Smooth muscle cell (in vitro differentiated cells): Measurements from ENCODE around the gene ENTPD2. TPM values are rescaled to one million over a fixed set of nuclear protein-coding genes. Genes with fewer than 3 reads are reported as not detected.

Source experiments
- DNase-seq: peaks from one replicate; lab custom pipeline; 2025; ENCODE audit not compliant: unreplicated experiment; lab: John Stamatoyannopoulos, UW
- H2AFZ ChIP-seq: fragments of 200-600 bp; sonication (generic); 2 replicates; pipeline ENCODE4 v1.6.0; 2016; ENCODE audit warnings: antibody characterized with exemption, low read depth, mild to moderate bottlenecking
- H3F3A ChIP-seq: fragments of 200-600 bp; sonication (generic); 2 replicates; pipeline ENCODE4 v1.6.0; 2017; ENCODE audit warnings: antibody characterized with exemption, low read depth
- H3K27ac ChIP-seq: fragments of 200-600 bp; sonication (generic); 2 replicates; pipeline ENCODE4 v1.5.1; 2016; ENCODE audit warnings: low read depth, mild to moderate bottlenecking
- H3K27me3 ChIP-seq: fragments of 200-600 bp; sonication (generic); 2 replicates; pipeline ENCODE4 v1.6.1; 2016; ENCODE audit warnings: low read depth, mild to moderate bottlenecking
- H3K36me3 ChIP-seq: fragments of 200-600 bp; sonication (generic); 2 replicates; pipeline ENCODE4 v1.5.1; 2016; ENCODE audit warnings: low read depth
- H3K4me1 ChIP-seq: fragments of 200-600 bp; sonication (generic); 2 replicates; pipeline ENCODE4 v1.5.1; 2016; ENCODE audit warnings: low read depth
- H3K4me2 ChIP-seq: fragments of 200-600 bp; sonication (generic); 2 replicates; pipeline ENCODE4 v1.6.0; 2016; ENCODE audit warnings: mild to moderate bottlenecking
- H3K4me3 ChIP-seq: fragments of 200-600 bp; sonication (generic); 2 replicates; pipeline ENCODE4 v1.5.1; 2016; ENCODE audit warnings: mild to moderate bottlenecking
- H3K79me2 ChIP-seq: fragments of 200-600 bp; sonication (generic); 2 replicates; pipeline ENCODE4 v1.6.0; 2016; ENCODE audit warnings: low read depth, mild to moderate bottlenecking
- H3K9ac ChIP-seq: fragments of 200-600 bp; sonication (generic); 2 replicates; pipeline ENCODE4 v1.6.0; 2016; ENCODE audit warnings: low read depth
- H3K9me3 ChIP-seq: fragments of 200-600 bp; sonication (generic); replicated peaks from 2 replicates; pipeline ENCODE4 v1.5.1; 2016; ENCODE audit warnings: low read depth
- H4K20me1 ChIP-seq: fragments of 200-600 bp; sonication (generic); 2 replicates; pipeline ENCODE4 v1.6.0; 2016; ENCODE audit warnings: low read depth
- WGBS: methylation state at CpG from one replicate; pipeline ENCODE4 v1.1.7; 2016; ENCODE audit warnings: low lambda C conversion rate; 5-methylcytosine and 5-hydroxymethylcytosine counted together
- polyA plus RNA-seq: library from polyadenylated mRNA; unstranded; fragments of >200 nt; fragmentation: Nextera tagmentation; extraction: Ambion mirVana; gene quantifications from 2 replicates; pipeline ENCODE4 v1.2.1, GENCODE V29; 2016
- total RNA-seq: library from RNA; depleted of rRNA; stranded (reverse); fragments of >200 nt; gene quantifications from 2 replicates; pipeline ENCODE4 v1.2.3, GENCODE V29; 2014
- TF ChIP-seq, protein P1 (sequence below): fragments of 200-600 bp; sonication (generic); IDR thresholded peaks from 2 replicates; pipeline ENCODE4 v1.5.1; 2017; ENCODE audit warnings: borderline replicate concordance, mild to moderate bottlenecking, antibody characterized with exemption; ENCODE audit not compliant: insufficient read depth, poor library complexity, severe bottlenecking

The ENTPD2 gene
- total and polyA plus RNA-seq, 2 experiments from 2014 or later, result 0.30 TPM; not detected in 1

DNA sequence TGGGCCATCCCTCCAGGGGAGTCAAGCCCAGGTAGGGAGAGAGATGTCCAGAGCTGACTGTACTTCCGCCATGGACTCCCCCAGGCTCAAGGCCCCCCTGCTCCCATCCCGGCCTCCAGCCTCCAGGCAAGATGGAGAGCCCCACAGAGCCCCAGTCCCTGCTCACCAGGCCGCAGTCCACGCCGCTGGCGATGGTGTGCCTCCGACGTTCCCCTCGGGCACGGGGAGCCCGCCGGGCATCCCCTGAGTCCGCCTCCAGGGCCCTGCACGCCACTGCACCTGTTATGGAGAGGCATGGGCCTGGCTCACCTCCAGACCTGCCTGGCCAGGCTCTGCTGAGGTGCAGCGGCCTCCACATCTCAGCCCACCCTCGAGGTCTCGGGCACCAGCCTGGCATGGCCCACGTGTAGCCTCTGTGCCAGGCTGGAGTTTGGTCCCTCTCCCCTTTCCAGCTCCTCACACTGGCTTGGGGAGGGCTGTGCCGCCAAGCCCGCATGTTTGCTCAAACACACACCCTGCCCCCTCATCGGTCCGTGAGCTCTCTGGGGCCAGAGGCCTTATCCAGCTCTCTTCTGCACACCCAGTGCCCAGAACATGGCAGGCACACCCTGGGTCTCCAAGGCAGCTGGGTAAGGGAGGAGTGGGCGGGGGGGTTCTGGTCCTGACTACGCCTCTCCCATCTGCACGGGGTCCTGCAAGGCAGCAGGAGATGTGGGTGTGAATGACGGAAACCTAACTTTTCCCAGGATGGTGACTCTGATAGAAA is 12.4 kb upstream of the ENTPD2 start:
- no peak overlapping the region for H2AFZ ChIP-seq
- peaks cover 6% of the 10 kb centered on the region for H3K27me3 ChIP-seq
- no peak for DNase-seq
- no peak overlapping the region for H3K4me2 ChIP-seq
- TF ChIP-seq, protein P1, sequence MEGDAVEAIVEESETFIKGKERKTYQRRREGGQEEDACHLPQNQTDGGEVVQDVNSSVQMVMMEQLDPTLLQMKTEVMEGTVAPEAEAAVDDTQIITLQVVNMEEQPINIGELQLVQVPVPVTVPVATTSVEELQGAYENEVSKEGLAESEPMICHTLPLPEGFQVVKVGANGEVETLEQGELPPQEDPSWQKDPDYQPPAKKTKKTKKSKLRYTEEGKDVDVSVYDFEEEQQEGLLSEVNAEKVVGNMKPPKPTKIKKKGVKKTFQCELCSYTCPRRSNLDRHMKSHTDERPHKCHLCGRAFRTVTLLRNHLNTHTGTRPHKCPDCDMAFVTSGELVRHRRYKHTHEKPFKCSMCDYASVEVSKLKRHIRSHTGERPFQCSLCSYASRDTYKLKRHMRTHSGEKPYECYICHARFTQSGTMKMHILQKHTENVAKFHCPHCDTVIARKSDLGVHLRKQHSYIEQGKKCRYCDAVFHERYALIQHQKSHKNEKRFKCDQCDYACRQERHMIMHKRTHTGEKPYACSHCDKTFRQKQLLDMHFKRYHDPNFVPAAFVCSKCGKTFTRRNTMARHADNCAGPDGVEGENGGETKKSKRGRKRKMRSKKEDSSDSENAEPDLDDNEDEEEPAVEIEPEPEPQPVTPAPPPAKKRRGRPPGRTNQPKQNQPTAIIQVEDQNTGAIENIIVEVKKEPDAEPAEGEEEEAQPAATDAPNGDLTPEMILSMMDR, result no peak
- H3K9ac ChIP-seq, result no peak overlapping the region
- H3K4me3 ChIP-seq, result no peak overlapping the region
- H3F3A ChIP-seq, result no peaks in the 10 kb centered on the region
- no peaks in the 10 kb centered on the region for H3K79me2 ChIP-seq
- no peak overlapping the region for H3K27ac ChIP-seq
- peaks cover 6% of the 10 kb centered on the region for H3K4me1 ChIP-seq
- WGBS, result 94% methylated on average over 26 of the region's 26 CpGs
- no peaks in the 10 kb centered on the region for H4K20me1 ChIP-seq
- H3K9me3 ChIP-seq, result no peaks in the 10 kb centered on the region
- H3K36me3 ChIP-seq, result no peaks in the 10 kb centered on the region

DNA sequence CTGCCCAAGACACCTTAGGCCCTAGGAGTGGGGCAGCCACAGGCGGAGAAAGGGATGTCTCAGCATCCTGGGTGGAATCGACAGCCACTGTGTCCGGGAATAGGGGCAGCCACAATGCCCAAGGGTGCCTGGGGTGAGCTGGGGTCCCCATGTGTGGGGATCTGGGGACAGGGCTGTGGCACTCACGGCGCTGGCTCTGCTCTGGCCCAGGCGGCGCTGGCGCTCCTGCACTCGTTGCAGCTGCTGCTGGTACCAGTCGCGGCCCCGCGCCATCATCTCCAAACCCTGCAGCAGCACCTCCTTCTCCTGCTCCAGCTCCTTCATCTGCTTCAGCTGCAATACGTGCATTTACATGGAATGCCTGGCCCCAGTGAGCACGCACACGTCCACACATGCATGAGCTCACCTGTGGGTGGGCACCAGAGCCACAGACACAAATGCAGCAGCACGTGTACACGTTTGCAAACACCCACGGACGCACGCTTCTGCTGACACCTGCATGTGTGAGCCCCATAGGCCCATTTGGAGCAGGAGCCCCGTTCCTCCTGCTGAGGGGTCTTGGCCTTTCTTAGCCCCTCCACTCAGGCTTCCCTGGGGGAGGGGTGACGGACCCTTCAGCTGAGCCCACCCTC is 11.6 kb upstream of the ENTPD2 start:
- TF ChIP-seq, protein P1, result no peak
- no peaks in the 10 kb centered on the region for H3K79me2 ChIP-seq
- no peaks in the 10 kb centered on the region for H3F3A ChIP-seq

DNA sequence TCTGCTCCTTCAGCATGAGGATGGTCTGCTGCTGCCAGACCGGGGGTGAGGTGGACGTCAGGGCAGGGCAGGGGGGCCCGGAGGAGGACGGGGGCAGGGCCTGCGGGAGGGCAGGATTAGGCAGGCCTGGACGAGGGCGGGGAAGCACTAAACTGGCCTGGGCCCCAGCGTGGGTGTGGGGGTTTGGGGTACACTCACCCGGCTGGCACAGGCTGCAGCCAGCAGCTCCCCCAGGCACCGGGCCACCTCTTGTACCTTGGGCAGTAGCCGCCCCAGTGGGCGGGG is 11.0 kb upstream of the ENTPD2 start:
- 86% methylated on average over 6 of the region's 12 CpGs for WGBS
- no peak overlapping the region for H3K4me2 ChIP-seq
- TF ChIP-seq, protein P1, result no peak

More for the DNA sequence above, 11.6 kb upstream of the ENTPD2 start:
- Histone ChIP-seq H4K20me1 (no peaks in the 10 kb centered on the region), H3K4me3 (no peak overlapping the region), H3K9me3 (no peaks in the 10 kb centered on the region), H2AFZ (no peak overlapping the region), H3K4me1 (no peaks in the 10 kb centered on the region), H3K9ac (no peak overlapping the region), H3K27me3 (peaks cover 6% of the 10 kb centered on the region), H3K4me2 (no peak overlapping the region), H3K36me3 (no peaks in the 10 kb centered on the region), H3K27ac (no peak overlapping the region)
- WGBS, result 95% methylated on average over 21 of the region's 23 CpGs
- DNase-seq, result no peak

More for the DNA sequence above, 11.0 kb upstream of the ENTPD2 start:
- Histone ChIP-seq H3F3A (no peaks in the 10 kb centered on the region), H3K4me1 (no peaks in the 10 kb centered on the region), H3K27me3 (peaks cover 6% of the 10 kb centered on the region), H3K9ac (no peak overlapping the region), H4K20me1 (no peaks in the 10 kb centered on the region), H3K9me3 (no peaks in the 10 kb centered on the region), H2AFZ (no peak overlapping the region), H3K27ac (no peak overlapping the region), H3K36me3 (no peaks in the 10 kb centered on the region), H3K79me2 (no peaks in the 10 kb centered on the region), H3K4me3 (no peak overlapping the region)
- DNase-seq, result no peak
